Stimulated activated naive CD4-positive, alpha-beta T cell treated with Interleukin-2 at 50 U/mL for 16 hours (primary cell): ENCODE measurements around the gene HOXD8.

Experiments
- DNase-seq: peaks from one replicate; lab custom pipeline; 2025; lab: John Stamatoyannopoulos, UW

The HOXD8 gene

DNA sequence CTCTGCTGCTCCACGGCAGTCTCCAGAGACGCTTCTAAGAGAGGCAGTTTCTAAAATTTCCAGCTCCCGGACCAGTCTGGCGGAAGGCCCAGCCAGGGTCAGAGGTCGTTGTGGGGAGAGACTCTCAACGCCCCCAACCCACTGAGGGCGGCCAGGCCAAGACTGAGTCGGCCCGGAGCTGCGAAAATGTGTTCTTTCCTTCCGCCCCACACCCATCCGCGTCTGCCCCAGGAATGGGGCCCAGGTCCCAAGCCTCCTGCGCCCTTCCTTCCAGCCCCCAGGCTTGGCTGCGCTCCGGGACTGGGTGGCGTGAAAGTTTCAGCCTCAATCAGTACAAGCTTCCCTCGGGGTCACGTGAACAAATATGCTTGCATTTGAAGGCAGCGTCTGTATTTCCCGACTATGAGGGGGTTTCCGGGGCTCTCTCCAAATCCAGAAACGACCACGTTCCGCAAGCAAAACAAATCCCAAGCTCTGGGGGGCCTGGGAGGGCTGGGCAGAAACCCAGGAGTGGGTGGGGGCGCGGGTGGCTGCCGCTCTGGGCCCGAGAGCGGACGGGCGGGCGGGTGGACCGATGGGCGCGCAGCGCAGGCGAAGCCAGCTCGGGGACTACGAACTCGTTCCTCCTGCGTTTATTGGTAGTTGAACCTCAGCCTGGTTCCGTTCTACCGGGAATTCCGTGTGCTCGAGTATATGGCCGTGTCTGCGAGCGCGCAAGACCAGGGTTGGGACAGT is 30.9 kb downstream of the HOXD8 start:
- DNase-seq, result no peak

DNA sequence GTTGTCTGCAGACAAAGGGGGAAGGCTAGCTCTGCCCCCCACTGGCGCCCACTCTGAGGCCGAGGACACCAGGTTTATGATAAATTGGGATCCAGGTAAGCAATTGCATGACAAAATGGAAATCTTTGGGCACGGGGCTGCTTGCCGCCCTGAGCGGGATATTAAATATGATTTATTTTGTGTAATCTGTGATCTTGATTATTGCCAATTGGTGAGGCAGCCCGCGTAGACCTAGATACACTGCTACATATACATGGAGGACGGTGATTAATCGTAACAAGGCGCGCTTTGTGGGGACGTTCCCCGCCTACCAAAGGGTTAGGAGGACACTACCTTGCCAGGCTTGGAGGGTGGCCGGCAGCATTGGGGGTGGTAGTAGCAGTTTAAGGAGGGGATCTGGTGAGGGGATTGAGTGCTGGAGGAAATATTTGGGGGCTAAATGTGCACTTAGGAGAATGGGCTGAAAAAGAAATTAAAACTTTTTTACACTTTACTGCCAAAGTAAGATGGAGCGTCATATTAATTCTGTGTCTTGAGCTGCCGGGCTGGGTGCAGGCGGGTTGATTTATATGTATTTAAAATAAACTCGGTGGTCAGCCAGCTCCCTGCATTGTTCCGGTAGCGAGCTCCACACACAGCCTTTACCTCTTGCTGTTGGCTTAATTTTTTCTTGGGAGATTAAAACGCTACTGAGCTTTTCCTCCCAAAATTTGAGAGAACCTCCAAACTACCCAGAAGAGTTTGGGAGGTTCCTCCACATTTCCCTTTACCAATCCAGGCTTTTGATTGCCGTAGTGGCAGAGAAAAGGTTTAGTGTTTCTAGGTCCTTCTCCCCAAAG is 31.7 kb downstream of the HOXD8 start:
- DNase-seq, result no peak

GRCh38 chr2:176161825-176162626 is 32.5 kb downstream of the HOXD8 start:
- DNase-seq, result no peak

DNA sequence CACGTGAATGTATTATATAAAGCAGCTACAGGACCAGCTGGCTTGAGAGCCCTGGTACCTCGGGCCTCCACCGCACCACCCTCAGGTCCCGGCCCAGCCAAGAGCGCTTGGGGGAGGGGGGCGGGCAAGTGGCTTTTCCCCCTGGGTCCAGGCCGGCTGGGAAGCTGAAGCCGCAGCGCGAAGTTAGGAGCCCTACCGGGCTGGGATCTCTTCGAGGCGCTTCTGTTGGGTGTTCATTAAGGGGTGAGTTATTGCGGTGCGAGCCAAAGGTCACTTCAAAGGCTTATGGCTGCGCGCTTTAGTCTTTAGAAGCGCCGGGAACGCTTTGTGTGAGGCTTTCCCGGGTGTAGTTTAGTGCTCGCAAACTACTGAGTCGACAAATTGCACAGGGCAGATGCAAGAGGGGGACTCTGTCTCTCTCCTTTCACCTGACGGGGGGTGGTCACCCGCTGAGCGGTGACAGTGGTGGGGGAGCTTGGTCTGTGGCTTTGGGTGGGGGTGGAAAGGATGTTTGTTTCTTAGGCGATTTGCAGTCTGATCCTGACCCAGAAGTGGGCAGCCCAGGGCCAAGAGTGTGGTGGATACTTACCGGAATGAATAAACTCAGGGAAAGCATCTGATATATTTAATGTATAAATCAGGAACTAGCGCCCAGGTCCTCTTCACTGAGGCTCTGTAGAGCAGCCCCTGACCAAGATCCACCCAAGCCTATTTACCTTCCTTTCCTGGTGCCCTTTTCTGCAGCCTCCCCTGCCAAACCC is 33.6 kb downstream of the HOXD8 start:
- no peak for DNase-seq

DNA sequence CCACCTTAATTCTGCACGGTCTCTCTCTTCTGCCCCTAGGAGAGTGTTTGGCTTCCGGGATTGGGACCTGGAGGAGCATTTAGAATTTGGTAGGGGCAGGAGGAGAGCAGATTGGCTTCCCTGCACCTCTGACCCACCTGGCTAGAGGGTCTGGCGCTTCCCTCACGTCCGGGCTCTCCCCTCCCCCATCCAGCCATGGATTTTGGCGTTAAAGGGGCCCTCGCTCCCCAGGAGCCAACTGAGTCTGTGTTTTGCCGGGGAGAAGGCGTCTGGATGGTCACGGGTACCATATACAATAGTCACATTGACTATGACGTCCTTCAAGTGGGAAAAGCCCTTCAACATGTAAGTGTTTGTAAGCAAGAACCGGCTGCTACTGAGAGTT is 34.2 kb downstream of the HOXD8 start:
- DNase-seq, result no peak

DNA sequence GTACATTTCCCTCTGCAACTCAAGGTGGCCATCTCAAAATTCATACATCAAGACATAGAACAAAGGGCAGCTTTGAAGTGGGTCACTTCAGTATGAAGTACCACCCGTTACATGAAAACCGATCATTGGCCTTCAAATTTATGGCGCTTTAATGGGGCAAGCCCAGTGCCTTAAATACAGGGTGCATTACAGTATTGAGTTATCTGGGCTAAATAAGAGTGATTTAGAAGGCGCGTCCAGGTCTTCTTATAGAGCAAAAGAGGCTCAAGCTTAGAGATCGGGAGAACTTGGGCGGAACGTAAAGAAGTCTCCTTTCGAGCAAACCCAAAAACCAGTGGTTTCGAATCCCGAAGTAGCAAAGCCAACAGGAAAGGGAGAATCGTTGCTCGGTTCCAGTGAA is 34.7 kb downstream of the HOXD8 start:
- DNase-seq, result no peak

DNA sequence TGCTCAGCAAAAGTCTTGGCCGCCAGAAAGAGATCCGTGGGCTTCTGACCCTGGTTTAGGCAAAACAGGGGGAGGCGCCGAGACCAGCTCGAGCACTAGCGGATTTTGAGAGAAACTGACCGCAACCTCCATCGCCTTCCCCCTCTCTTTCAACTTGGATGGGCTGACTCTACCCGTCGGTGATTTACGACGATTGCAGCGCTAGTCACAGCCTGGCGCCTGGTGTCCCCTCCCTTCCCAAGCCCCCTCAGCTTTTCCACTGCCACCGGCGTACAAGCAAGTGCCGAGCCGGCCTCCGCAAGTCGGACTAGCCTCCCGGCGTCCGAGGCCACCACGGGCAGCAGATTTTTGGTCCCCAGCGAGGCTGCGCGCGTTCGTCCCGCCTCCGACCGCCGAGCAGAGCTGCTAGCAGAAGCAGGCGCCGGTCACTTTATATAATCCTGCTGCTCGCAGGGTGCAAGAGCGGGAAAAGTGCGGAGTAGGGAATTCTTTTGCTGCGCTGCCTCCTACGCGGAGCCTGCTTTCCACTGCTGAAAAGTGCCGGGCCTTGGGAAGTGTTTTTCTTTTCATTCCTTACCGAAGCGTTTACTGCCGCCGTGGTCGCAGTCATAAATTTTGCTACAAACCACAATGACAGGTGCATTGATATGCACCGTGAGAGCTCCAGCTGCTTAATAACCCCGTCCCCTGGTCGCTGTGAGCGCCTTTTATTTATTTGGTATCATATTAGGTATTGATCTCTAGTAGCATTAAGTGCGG is 35.3 kb downstream of the HOXD8 start:
- no peak for DNase-seq

- DNase-seq, result no peak
Measured at GRCh38 chr2:176165370-176166050, 36.0 kb downstream of the HOXD8 start.

DNA sequence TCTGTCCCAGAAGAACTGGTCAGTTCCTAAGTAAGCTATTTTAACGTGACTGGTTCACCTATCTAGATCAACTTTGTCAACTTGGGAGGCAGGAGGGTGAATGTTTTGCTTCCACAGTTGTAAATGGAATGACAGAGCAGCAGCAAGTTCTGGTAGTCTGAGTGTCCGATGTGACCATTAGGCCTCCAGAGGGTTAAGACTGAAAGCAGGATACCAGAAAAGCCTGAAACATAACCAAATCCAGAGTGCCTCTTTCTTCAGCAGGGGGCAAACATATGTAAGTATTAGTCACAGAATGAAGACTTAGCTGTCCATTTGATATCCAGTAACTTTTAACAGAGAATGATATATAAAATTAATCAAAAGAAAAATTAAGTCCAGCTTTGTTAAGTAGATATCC is 36.8 kb downstream of the HOXD8 start:
- DNase-seq, result no peak

GRCh38 chr2:176167398-176167797 is 37.9 kb downstream of the HOXD8 start:
- DNase-seq, result no peak

- no peak for DNase-seq
Measured at GRCh38 chr2:176169181-176169580, 39.7 kb downstream of the HOXD8 start.

DNA sequence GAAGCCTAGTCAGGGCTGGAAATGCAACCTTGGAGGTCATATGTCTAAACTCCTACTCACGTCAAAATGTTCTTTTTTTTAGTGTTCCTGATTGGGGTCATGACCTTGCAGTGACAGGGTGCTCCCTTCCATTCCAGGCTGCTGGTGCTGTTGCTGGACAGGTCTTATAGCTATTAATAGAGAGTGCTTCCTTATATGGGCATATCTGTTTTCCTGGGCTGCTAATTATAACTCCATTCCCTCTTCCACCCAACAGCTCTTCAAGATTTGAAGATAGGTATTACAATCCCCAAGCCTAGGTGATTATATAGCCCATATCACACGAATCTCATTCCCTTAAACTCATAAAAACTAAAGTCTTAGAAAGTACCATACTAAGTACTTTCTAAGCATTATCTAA is 40.2 kb downstream of the HOXD8 start:
- no peak for DNase-seq

DNA sequence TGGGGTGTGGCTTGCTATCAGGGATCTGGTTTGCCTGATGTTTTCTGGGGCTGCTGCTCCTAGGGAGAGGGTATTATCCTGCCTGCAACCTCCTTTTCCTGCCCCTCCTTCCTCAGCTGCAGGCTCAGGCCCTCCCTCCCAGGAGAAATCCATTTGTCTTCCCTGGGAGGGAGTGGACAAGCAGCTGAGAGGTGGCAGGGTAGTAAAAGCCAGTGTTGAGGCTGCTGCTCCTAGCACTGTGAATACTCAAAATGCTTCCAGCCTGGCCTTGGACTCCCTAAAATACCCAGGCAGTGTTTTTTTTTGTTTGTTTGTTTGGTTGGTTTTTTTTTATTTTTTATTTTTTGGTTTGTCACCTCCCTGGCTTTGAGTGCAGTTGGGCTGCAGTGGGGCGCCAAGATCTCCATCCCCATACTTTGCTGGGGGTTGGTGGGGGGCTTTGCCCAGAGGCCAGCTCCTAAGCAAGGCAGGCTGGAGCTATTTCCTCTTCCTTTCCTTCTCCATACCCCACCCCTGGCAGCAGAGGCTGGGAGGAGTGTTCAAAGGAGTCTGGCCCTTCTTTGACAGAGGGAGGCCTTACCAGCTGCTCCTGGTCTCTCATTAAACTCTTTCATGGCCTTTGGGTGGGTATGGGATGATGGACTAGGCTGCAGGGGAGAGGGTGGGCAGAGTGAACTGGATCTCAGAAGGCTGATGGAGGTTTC is 41.2 kb downstream of the HOXD8 start:
- DNase-seq, result no peak

DNA sequence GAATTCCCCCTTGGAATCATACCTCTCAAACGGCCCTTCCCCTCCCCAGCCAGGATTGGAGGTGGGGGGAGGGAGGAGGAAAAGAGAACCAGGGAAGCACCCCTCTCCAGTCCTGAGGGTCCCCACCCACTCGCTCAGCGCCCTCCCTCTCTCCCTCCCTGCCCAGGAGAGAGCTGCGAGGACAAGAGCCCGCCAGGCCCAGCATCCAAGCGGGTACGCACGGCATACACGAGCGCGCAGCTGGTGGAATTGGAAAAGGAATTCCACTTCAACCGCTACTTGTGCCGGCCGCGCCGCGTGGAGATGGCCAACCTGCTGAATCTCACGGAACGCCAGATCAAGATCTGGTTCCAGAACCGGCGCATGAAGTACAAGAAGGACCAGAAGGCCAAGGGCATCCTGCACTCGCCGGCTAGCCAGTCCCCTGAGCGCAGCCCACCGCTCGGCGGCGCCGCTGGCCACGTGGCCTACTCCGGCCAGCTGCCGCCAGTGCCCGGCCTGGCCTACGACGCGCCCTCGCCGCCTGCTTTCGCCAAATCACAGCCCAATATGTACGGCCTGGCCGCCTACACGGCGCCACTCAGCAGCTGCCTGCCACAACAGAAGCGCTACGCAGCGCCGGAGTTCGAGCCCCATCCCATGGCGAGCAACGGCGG is 42.0 kb downstream of the HOXD8 start:
- no peak for DNase-seq

GRCh38 chr2:176172007-176172894 is 42.7 kb downstream of the HOXD8 start:
- no peak for DNase-seq

GRCh38 chr2:176172895-176173566 is 43.5 kb downstream of the HOXD8 start:
- no peak for DNase-seq

- no peak for DNase-seq
Measured at GRCh38 chr2:176173567-176174381, 44.3 kb downstream of the HOXD8 start.
